Measurements from ENCODE around the gene PMVK. TPM values are rescaled to one million over a fixed set of nuclear protein-coding genes. Genes with fewer than 3 reads are reported as not detected.

Gene PMVK
- total RNA-seq, 1 experiment from 2014 or later: 26.3 TPM

- H3K27me3 ChIP-seq (ENCODE audit: insufficient read depth, low read length): no peaks in the 10 kb centered on the region
- no peak overlapping the region for H2BK120ac ChIP-seq (ENCODE audit: low read depth, low read length, poor library complexity, severe bottlenecking)
- Mint-ChIP-seq H3K4me1 (peaks cover 3 to 8% of the 10 kb centered on the region in 2 experiments), H3K4me3 (no peak overlapping the region), H3K27ac (no peak overlapping the region), H3K27me3 (ENCODE audit: low read depth) (peaks cover 2% of the 10 kb centered on the region), H3K9me3 (no peaks in the 10 kb centered on the region), H3K36me3 (ENCODE audit: insufficient read depth in 1 of 3, low read depth in 3 of 3) (no peaks in the 10 kb centered on the region)
- H3K23me2 ChIP-seq (ENCODE audit: insufficient read length, low read depth, low read length, poor library complexity, severe bottlenecking): no peaks in the 10 kb centered on the region
- no peak overlapping the region for H3K56ac ChIP-seq (ENCODE audit: insufficient read length, low read depth, low read length)
- no peak overlapping the region for H3K9ac ChIP-seq (ENCODE audit: extremely low read depth, insufficient read length, low read length)
- no peak overlapping the region for H2BK5ac ChIP-seq (ENCODE audit: insufficient read length, low read length)
- H3K9me3 ChIP-seq (ENCODE audit: control insufficient read depth, low read depth, low read length): no peaks in the 10 kb centered on the region
- no peak overlapping the region for H2BK12ac ChIP-seq (ENCODE audit: insufficient read length, low read depth, low read length)
- H4K91ac ChIP-seq (ENCODE audit: insufficient read length, low read depth, low read length): no peak overlapping the region
- H3K4ac ChIP-seq (ENCODE audit: low read depth, low read length): no peak overlapping the region
- H4K5ac ChIP-seq (ENCODE audit: insufficient read length, low read depth, low read length): no peak overlapping the region
- TF ChIP-seq, protein P1, sequence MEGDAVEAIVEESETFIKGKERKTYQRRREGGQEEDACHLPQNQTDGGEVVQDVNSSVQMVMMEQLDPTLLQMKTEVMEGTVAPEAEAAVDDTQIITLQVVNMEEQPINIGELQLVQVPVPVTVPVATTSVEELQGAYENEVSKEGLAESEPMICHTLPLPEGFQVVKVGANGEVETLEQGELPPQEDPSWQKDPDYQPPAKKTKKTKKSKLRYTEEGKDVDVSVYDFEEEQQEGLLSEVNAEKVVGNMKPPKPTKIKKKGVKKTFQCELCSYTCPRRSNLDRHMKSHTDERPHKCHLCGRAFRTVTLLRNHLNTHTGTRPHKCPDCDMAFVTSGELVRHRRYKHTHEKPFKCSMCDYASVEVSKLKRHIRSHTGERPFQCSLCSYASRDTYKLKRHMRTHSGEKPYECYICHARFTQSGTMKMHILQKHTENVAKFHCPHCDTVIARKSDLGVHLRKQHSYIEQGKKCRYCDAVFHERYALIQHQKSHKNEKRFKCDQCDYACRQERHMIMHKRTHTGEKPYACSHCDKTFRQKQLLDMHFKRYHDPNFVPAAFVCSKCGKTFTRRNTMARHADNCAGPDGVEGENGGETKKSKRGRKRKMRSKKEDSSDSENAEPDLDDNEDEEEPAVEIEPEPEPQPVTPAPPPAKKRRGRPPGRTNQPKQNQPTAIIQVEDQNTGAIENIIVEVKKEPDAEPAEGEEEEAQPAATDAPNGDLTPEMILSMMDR (conservative IDR thresholded peaks at IDR 0.05): no peak
- no peak overlapping the region for H2AFZ ChIP-seq (ENCODE audit: low read length)
- H3K14ac ChIP-seq (ENCODE audit: insufficient read depth, low read length): no peak overlapping the region
- H3K4me2 ChIP-seq (ENCODE audit: insufficient read depth, insufficient read length, low read length): no peak overlapping the region
- 0 out of 2 replicates have a peak, but pooled peaks cover 2% of the 10 kb centered on the region for H3K4me1 ChIP-seq (ENCODE audit: insufficient read depth, low read length)
- H4K20me1 ChIP-seq (ENCODE audit: control insufficient read depth, insufficient read depth, insufficient read length): no peaks in the 10 kb centered on the region
- H2BK20ac ChIP-seq (ENCODE audit: low read depth, low read length, poor library complexity, severe bottlenecking): no peak overlapping the region
- no peak for DNase-seq
- no peaks in the 10 kb centered on the region for H3K79me2 ChIP-seq (ENCODE audit: insufficient read depth, low read length)
- no peak overlapping the region for H3K27ac ChIP-seq (ENCODE audit: insufficient read length, low read depth, low read length)
- H3T11ph ChIP-seq (ENCODE audit: low read length): no peak overlapping the region
- WGBS (ENCODE audit: extremely low coverage, insufficient read length, low lambda C conversion rate): no CpG with 5 or more reads among the region's 5 CpGs
- H3K79me1 ChIP-seq (ENCODE audit: insufficient read depth, low read depth, low read length, poor library complexity, severe bottlenecking): no peaks in the 10 kb centered on the region
- no peak overlapping the region for H4K8ac ChIP-seq (replicated peaks; ENCODE audit: insufficient read length, low read depth, low read length)
- H3K18ac ChIP-seq (ENCODE audit: insufficient read length, low read depth, low read length): no peak overlapping the region
- H2BK15ac ChIP-seq (ENCODE audit: low read depth, low read length): no peak overlapping the region
- no peak overlapping the region for H2AK5ac ChIP-seq (ENCODE audit: insufficient read length, low read length)
- H3K23ac ChIP-seq (ENCODE audit: insufficient read length, low read depth, low read length): no peak overlapping the region
Observed at GRCh38 chr1:154880671-154881070, 55.8 kb downstream of the PMVK start.

Measured in H9 (cell line).